Caco-2 (cell line): ENCODE data around the gene SPARC. TPM values are rescaled to one million over a fixed set of nuclear protein-coding genes. Genes with fewer than 3 reads are reported as not detected.
A peak's percentile ranks its signal among the peaks of the same experiment; 100 is the strongest.
"Not testable (repeated sequence)": the region's sequence is repeated elsewhere in the genome, so short reads cannot be mapped to it uniquely, and the experiment has no call there.

Experiments
- BruUV-seq: library from RNA; stranded (reverse); fragments of 400-500 nt; replicated peaks from 2 replicates; lab custom pipeline; 2021; lab: Mats Ljungman, UMichigan
- CTCF ChIA-PET: fragments of 300-600 bp; sonication (Branson Sonifier 250); formaldehyde crosslinking; loops from one replicate; lab custom pipeline; 2022; ENCODE audit warnings: antibody characterized with exemption; lab: Charles Lee
- POLR2A ChIA-PET: fragments of 300-600 bp; sonication (Branson Sonifier 250); formaldehyde crosslinking; loops from one replicate; lab custom pipeline; 2022; ENCODE audit warnings: antibody characterized with exemption; lab: Charles Lee
- DNase-seq, 2 experiments: peaks; one replicate each; pipeline versions ENCODE4 v3.0.0 to v3.0.0-alpha.2; 2020 to 2022
- H3K27me3 ChIP-seq: replicated peaks from 2 replicates; pipeline ENCODE4 v1.6.0; 2011; ENCODE audit warnings: low read length; ENCODE audit not compliant: control insufficient read depth, insufficient read depth
- H3K36me3 ChIP-seq: 2 replicates; pipeline ENCODE4 v1.5.1; 2011; ENCODE audit warnings: low read length; ENCODE audit not compliant: control insufficient read depth, insufficient read depth
- H3K4me1 ChIP-seq: fragments of 250-450 bp; sonication (Bioruptor Pico); 2 replicates; pipeline ENCODE4 v1.5.1; 2020; ENCODE audit warnings: mild to moderate bottlenecking
- H3K4me3 ChIP-seq: 2 replicates; pipeline ENCODE4 v1.5.1; 2011; ENCODE audit warnings: low read depth, mild to moderate bottlenecking, control low read depth, low read length
- H3K9me3 ChIP-seq: fragments of 250-450 bp; sonication (Bioruptor Pico); 2 replicates; pipeline ENCODE4 v1.5.1; 2020; ENCODE audit warnings: mild to moderate bottlenecking, moderate library complexity
- H3K27ac Mint-ChIP-seq: one replicate; pipeline ENCODE4 v1.8.0; 2022; ENCODE audit warnings: mixed read lengths; ENCODE audit not compliant: unreplicated experiment
- H3K27me3 Mint-ChIP-seq: one replicate; pipeline ENCODE4 v1.8.0; 2022; ENCODE audit warnings: mixed read lengths; ENCODE audit not compliant: insufficient read depth, unreplicated experiment
- H3K36me3 Mint-ChIP-seq: one replicate; pipeline ENCODE4 v1.8.0; 2022; ENCODE audit warnings: mild to moderate bottlenecking, mixed read lengths; ENCODE audit not compliant: insufficient read depth, unreplicated experiment
- H3K4me1 Mint-ChIP-seq: one replicate; pipeline ENCODE4 v1.8.0; 2022; ENCODE audit warnings: low read depth, mixed read lengths; ENCODE audit not compliant: unreplicated experiment
- H3K4me3 Mint-ChIP-seq: one replicate; pipeline ENCODE4 v1.8.0; 2022; ENCODE audit warnings: mild to moderate bottlenecking, moderate library complexity, mixed read lengths; ENCODE audit not compliant: unreplicated experiment
- H3K9me3 Mint-ChIP-seq: one replicate; pipeline ENCODE4 v1.8.0; 2022; ENCODE audit warnings: mixed read lengths; ENCODE audit not compliant: unreplicated experiment
- CTCF ChIP-seq, 2 experiments: fragments of 200-600 bp in 1 of 2; IDR thresholded peaks; 1 replicate in 1 of 2; 2 replicates in 1 of 2; pipeline versions ENCODE4 v1.5.1 to v1.8.0; 2011 to 2022; ENCODE audit warnings: antibody characterized with exemption in 1 of 2, control low read depth in 1 of 2, inconsistent platforms in 1 of 2, low read depth in 1 of 2, low read length in 1 of 2, mild to moderate bottlenecking in 1 of 2, moderate library complexity in 1 of 2; ENCODE audit not compliant: insufficient read depth in 1 of 2, severe bottlenecking in 1 of 2, unreplicated experiment in 1 of 2
- intact Hi-C: fragments of 100-400 bp; cut with micrococcal nuclease; formaldehyde crosslinking; loops from one replicate; pipeline ENCODE4 v1.10.0; 2022; ENCODE audit not compliant: unreplicated experiment
- total RNA-seq: library from RNA; stranded (reverse); gene quantifications from 2 replicates; pipeline ENCODE4 v1.2.3, GENCODE V29; 2022

SPARC gene
- total RNA-seq, 1 experiment from 2014 or later: 22.7 TPM

- Histone ChIP-seq H3K4me1 (0 out of 2 replicates have a peak, but pooled peaks cover 6% of the 10 kb centered on the region), H3K9me3 (peaks cover 21% of the 10 kb centered on the region), H3K27me3 (no peaks in the 10 kb centered on the region), H3K4me3 (no peak overlapping the region), H3K36me3 (no peaks in the 10 kb centered on the region)
- no TSS peak for BruUV-seq
- H3K9me3 Mint-ChIP-seq: no peaks in the 10 kb centered on the region
- DNase-seq: no peak
- intact Hi-C loops: no loop called here
- TF ChIP-seq CTCF (IDR thresholded peaks at IDR 0.05; ENCODE audit: insufficient read depth in 1 of 2, low read depth in 1 of 2, low read length in 1 of 2, severe bottlenecking in 1 of 2, unreplicated experiment in 1 of 2): no peak
- H3K27ac Mint-ChIP-seq: no peak overlapping the region
- H3K4me1 Mint-ChIP-seq: no peaks in the 10 kb centered on the region
- H3K36me3 Mint-ChIP-seq: peaks cover 7% of the 10 kb centered on the region
- no peak overlapping the region for H3K4me3 Mint-ChIP-seq
- ChIA-PET CTCF (no interaction called here), POLR2A (no interaction called here)
- no peaks in the 10 kb centered on the region for H3K27me3 Mint-ChIP-seq
Observed at GRCh38 chr5:151733358-151734063, 46.8 kb upstream of the SPARC start.

- no peak for DNase-seq
- H3K36me3 Mint-ChIP-seq: peaks cover 7% of the 10 kb centered on the region
- Histone ChIP-seq H3K4me3 (no peak overlapping the region), H3K27me3 (no peaks in the 10 kb centered on the region), H3K9me3 (peaks cover 21% of the 10 kb centered on the region), H3K36me3 (no peaks in the 10 kb centered on the region), H3K4me1 (0 out of 2 replicates have a peak, but pooled peaks cover 6% of the 10 kb centered on the region)
- ChIA-PET CTCF (no interaction called here), POLR2A (no interaction called here)
- no TSS peak for BruUV-seq
- no peaks in the 10 kb centered on the region for H3K4me1 Mint-ChIP-seq
- no peak for TF ChIP-seq CTCF (IDR thresholded peaks at IDR 0.05; ENCODE audit: insufficient read depth in 1 of 2, low read depth in 1 of 2, low read length in 1 of 2, severe bottlenecking in 1 of 2, unreplicated experiment in 1 of 2)
- H3K4me3 Mint-ChIP-seq: no peak overlapping the region
- H3K9me3 Mint-ChIP-seq: no peaks in the 10 kb centered on the region
- no peak overlapping the region for H3K27ac Mint-ChIP-seq
- no peaks in the 10 kb centered on the region for H3K27me3 Mint-ChIP-seq
- intact Hi-C loops: no loop called here
Observed at GRCh38 chr5:151730381-151730780, 43.7 kb upstream of the SPARC start.

- DNase-seq: peak; percentile 47 to 61
- intact Hi-C loops, H3K27me3 ChIP-seq, H3K27me3 Mint-ChIP-seq, H3K36me3 ChIP-seq, H3K9me3 Mint-ChIP-seq, BruUV-seq, CTCF ChIA-PET, H3K4me3 Mint-ChIP-seq, H3K36me3 Mint-ChIP-seq, H3K4me3 ChIP-seq, POLR2A ChIA-PET, H3K4me1 ChIP-seq, H3K27ac Mint-ChIP-seq, H3K4me1 Mint-ChIP-seq: not testable (repeated sequence)
- peaks cover 21% of the 10 kb centered on the region for H3K9me3 ChIP-seq
Observed at GRCh38 chr5:151729597-151729996, 42.9 kb upstream of the SPARC start.
